ENCODE data around the gene CECR2. TPM values are rescaled to one million over a fixed set of nuclear protein-coding genes. Genes with fewer than 3 reads are reported as not detected.

CECR2 gene
- polyA plus RNA-seq, 1 of the 3 experiments (the other 2 are of a cell fraction): not detected

DNA sequence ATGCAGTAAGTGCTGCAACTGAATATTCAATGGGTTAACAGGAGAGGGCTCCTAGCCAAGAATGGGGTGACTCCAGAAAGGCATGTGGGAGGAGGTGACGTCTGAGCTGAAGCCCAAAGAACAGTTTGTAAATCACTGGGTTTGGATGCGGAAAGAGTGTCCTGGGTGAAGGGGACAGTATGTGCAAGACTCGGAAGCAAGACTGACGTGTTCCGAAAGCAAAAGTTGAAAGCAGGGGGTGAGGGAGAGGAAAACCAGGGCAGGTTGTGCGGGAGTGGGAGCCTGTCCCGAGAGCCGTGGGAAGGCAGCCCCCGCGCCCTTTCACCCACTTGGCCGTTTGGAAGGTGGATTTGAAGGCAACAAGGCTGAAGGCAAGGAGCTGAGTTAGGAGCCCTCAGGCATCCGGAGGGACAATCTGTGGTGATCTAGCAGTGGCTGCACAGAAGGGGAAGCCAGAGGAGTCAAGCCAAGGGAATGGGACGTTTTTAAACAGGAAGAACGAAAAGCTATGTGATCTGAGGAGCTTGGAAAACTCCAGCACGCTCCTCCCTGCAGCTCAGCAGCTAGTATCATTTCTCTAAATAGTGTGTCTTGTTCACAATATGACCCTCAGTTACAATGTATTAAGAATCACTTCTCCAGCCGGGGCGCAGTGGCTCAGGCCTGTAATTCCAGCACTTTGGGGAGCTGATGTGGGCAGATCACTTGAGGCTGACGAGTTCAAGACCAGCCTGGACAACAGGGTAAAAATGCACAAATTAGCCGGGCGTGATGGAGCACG is 201.8 kb downstream of the CECR2 start:
- H3K4me2 ChIP-seq: no peak overlapping the region
- H3K27ac ChIP-seq (ENCODE audit: low read depth in 2 of 2, low read length in 1 of 2): no peak overlapping the region
- ChIA-PET CTCF (interaction anchor here (3.3 kb wide), 1 partner anchor 12 kb away, joined by 10 read pairs; no protein-coding TSS in a partner anchor), POLR2A (no interaction called here)
- no peaks in the 10 kb centered on the region for H3K9me2 ChIP-seq
- WGBS (ENCODE audit: low lambda C conversion rate): 75% methylated on average over 21 of the region's 21 CpGs
- H3K36me3 ChIP-seq (replicated peaks in 1 of 2; ENCODE audit: control insufficient read depth in 1 of 2, insufficient read depth in 2 of 2, low read length in 1 of 2): no peaks in the 10 kb centered on the region
- no peak for DNase-seq
- H3K27me3 ChIP-seq (ENCODE audit: insufficient read depth): no peaks in the 10 kb centered on the region
- no peaks in the 10 kb centered on the region for H3K79me2 ChIP-seq (ENCODE audit: insufficient read depth)
- H3K4me3 ChIP-seq (ENCODE audit: low read depth in 2 of 2, low read length in 1 of 2): no peak overlapping the region
- H3F3A ChIP-seq (replicated peaks; ENCODE audit: insufficient read depth): no peaks in the 10 kb centered on the region
- H3K9me3 ChIP-seq: no peaks in the 10 kb centered on the region
- H3K4me1 ChIP-seq (ENCODE audit: control insufficient read depth in 1 of 2, insufficient read depth in 2 of 2, low read depth in 1 of 2, low read length in 1 of 2): no peaks in the 10 kb centered on the region; a peak in 2 of 4 replicates
- no peaks in the 10 kb centered on the region for H4K20me1 ChIP-seq (ENCODE audit: insufficient read depth)
- H3K9ac ChIP-seq: no peak overlapping the region
- H2AFZ ChIP-seq (ENCODE audit: low read depth): no peak overlapping the region
- TF ChIP-seq SIN3A (IDR thresholded peaks at IDR 0.05; ENCODE audit: borderline replicate concordance, low read depth, low read length) (no peak), JUND (IDR thresholded peaks at IDR 0.05) (no peak), MXI1 (IDR thresholded peaks at IDR 0.05; ENCODE audit: low read depth, low read length) (no peak), CHD2 (IDR thresholded peaks at IDR 0.05; ENCODE audit: low read length, partially characterized antibody) (no peak), TAF1 (IDR thresholded peaks at IDR 0.05; ENCODE audit: borderline replicate concordance, low read depth, low read length) (no peak), TCF12 (IDR thresholded peaks at IDR 0.05) (no peak), ELF1 (IDR thresholded peaks at IDR 0.05) (no peak), RCOR1 (IDR thresholded peaks at IDR 0.05; ENCODE audit: low read length) (no peak), SMC3 (IDR thresholded peaks at IDR 0.05; ENCODE audit: low read depth, low read length) (no peak), POLR2AphosphoS5 (IDR thresholded peaks at IDR 0.05; ENCODE audit: low read depth, low read length) (no peak), FOXJ3 (CRISPR knock-in tag; IDR thresholded peaks at IDR 0.05) (no peak), NFIC (IDR thresholded peaks at IDR 0.05; ENCODE audit: borderline replicate concordance) (no peak), MEF2A (IDR thresholded peaks at IDR 0.05; ENCODE audit: borderline replicate concordance, low read depth) (no peak), GABPA (IDR thresholded peaks at IDR 0.05; ENCODE audit: low read depth) (no peak), GATA2 (CRISPR knock-in tag; IDR thresholded peaks at IDR 0.05) (no peak), RXRA (IDR thresholded peaks at IDR 0.05; ENCODE audit: borderline replicate concordance, low read depth) (no peak)
- TF ChIP-seq, protein P1, sequence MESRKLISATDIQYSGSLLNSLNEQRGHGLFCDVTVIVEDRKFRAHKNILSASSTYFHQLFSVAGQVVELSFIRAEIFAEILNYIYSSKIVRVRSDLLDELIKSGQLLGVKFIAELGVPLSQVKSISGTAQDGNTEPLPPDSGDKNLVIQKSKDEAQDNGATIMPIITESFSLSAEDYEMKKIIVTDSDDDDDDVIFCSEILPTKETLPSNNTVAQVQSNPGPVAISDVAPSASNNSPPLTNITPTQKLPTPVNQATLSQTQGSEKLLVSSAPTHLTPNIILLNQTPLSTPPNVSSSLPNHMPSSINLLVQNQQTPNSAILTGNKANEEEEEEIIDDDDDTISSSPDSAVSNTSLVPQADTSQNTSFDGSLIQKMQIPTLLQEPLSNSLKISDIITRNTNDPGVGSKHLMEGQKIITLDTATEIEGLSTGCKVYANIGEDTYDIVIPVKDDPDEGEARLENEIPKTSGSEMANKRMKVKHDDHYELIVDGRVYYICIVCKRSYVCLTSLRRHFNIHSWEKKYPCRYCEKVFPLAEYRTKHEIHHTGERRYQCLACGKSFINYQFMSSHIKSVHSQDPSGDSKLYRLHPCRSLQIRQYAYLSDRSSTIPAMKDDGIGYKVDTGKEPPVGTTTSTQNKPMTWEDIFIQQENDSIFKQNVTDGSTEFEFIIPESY (IDR thresholded peaks at IDR 0.05; ENCODE audit: borderline replicate concordance, low read depth): no peak
- TF ChIP-seq, protein P2, sequence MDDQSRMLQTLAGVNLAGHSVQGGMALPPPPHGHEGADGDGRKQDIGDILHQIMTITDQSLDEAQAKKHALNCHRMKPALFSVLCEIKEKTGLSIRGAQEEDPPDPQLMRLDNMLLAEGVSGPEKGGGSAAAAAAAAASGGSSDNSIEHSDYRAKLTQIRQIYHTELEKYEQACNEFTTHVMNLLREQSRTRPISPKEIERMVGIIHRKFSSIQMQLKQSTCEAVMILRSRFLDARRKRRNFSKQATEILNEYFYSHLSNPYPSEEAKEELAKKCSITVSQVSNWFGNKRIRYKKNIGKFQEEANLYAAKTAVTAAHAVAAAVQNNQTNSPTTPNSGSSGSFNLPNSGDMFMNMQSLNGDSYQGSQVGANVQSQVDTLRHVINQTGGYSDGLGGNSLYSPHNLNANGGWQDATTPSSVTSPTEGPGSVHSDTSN (IDR thresholded peaks at IDR 0.05): no peak
- TF ChIP-seq, protein P3, sequence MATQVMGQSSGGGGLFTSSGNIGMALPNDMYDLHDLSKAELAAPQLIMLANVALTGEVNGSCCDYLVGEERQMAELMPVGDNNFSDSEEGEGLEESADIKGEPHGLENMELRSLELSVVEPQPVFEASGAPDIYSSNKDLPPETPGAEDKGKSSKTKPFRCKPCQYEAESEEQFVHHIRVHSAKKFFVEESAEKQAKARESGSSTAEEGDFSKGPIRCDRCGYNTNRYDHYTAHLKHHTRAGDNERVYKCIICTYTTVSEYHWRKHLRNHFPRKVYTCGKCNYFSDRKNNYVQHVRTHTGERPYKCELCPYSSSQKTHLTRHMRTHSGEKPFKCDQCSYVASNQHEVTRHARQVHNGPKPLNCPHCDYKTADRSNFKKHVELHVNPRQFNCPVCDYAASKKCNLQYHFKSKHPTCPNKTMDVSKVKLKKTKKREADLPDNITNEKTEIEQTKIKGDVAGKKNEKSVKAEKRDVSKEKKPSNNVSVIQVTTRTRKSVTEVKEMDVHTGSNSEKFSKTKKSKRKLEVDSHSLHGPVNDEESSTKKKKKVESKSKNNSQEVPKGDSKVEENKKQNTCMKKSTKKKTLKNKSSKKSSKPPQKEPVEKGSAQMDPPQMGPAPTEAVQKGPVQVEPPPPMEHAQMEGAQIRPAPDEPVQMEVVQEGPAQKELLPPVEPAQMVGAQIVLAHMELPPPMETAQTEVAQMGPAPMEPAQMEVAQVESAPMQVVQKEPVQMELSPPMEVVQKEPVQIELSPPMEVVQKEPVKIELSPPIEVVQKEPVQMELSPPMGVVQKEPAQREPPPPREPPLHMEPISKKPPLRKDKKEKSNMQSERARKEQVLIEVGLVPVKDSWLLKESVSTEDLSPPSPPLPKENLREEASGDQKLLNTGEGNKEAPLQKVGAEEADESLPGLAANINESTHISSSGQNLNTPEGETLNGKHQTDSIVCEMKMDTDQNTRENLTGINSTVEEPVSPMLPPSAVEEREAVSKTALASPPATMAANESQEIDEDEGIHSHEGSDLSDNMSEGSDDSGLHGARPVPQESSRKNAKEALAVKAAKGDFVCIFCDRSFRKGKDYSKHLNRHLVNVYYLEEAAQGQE (IDR thresholded peaks at IDR 0.05; ENCODE audit: low read depth, low read length): no peak
- TF ChIP-seq, protein P4, sequence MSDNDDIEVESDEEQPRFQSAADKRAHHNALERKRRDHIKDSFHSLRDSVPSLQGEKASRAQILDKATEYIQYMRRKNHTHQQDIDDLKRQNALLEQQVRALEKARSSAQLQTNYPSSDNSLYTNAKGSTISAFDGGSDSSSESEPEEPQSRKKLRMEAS (IDR thresholded peaks at IDR 0.05; ENCODE audit: low read depth): no peak
